IMR-90 (cell line): ENCODE data around the gene NAB2. TPM values are rescaled to one million over a fixed set of nuclear protein-coding genes. Genes with fewer than 3 reads are reported as not detected.

Experiments used
- ATAC-seq: fragments of 200-7000 bp; cut with Tn5 transposase; 2 replicates; pipeline ENCODE4 v1.9.1; 2020; ENCODE audit warnings: low read depth, mild to moderate bottlenecking, moderate library complexity
- BruUV-seq: library from RNA; stranded (reverse); fragments of 400-500 nt; replicated peaks from 2 replicates; lab custom pipeline; 2021; lab: Mats Ljungman, UMichigan
- CTCF ChIA-PET: fragments of 300-600 bp; formaldehyde crosslinking; extraction: SDS; loops from one replicate; lab custom pipeline; 2021; ENCODE audit warnings: antibody characterized with exemption; lab: Yijun Ruan, JAX
- POLR2A ChIA-PET: fragments of 300-600 bp; sonication (Branson Sonifier 250); formaldehyde crosslinking; loops from one replicate; lab custom pipeline; 2022; ENCODE audit warnings: antibody characterized with exemption; ENCODE audit not compliant: unreplicated experiment; lab: Charles Lee
- DNase-seq: peaks from one replicate; pipeline ENCODE4 v3.0.0; 2013
- H2AFZ ChIP-seq: replicated peaks from 2 replicates; pipeline ENCODE3; 2013; ENCODE audit warnings: low read length, mild to moderate bottlenecking; ENCODE audit not compliant: poor library complexity
- H2AK5ac ChIP-seq: 2 replicates; pipeline ENCODE4 v1.6.1; 2013; ENCODE audit warnings: low read depth, low read length, inconsistent platforms
- H2AK9ac ChIP-seq: replicated peaks from 2 replicates; pipeline ENCODE3; 2013; ENCODE audit warnings: mild to moderate bottlenecking, low read depth, low read length, moderate library complexity; ENCODE audit not compliant: poor library complexity
- H2BK120ac ChIP-seq: 2 replicates; pipeline ENCODE4 v1.6.1; 2013; ENCODE audit warnings: low read depth, low read length, inconsistent platforms
- H2BK15ac ChIP-seq: 3 replicates; pipeline ENCODE4 v1.6.1; 2013; ENCODE audit warnings: low read depth, low read length, inconsistent platforms
- H2BK20ac ChIP-seq: 2 replicates; pipeline ENCODE4 v1.6.1; 2013; ENCODE audit warnings: low read depth, mild to moderate bottlenecking, inconsistent platforms, low read length, moderate library complexity
- H2BK5ac ChIP-seq: 2 replicates; pipeline ENCODE4 v1.6.1; 2013; ENCODE audit warnings: mild to moderate bottlenecking, low read depth, low read length, inconsistent platforms; ENCODE audit not compliant: poor library complexity, severe bottlenecking
- H3K14ac ChIP-seq: replicated peaks from 2 replicates; pipeline ENCODE4 v1.6.1; 2013; ENCODE audit warnings: low read depth, low read length, inconsistent platforms
- H3K18ac ChIP-seq: 2 replicates; pipeline ENCODE4 v1.6.1; 2013; ENCODE audit warnings: low read depth, low read length, control low read depth
- H3K23ac ChIP-seq: 2 replicates; pipeline ENCODE4 v1.6.1; 2013; ENCODE audit warnings: low read depth, low read length, inconsistent platforms
- H3K27ac ChIP-seq: 2 replicates; pipeline ENCODE4 v1.5.1; 2013; ENCODE audit warnings: mild to moderate bottlenecking, control low read depth, low read length; ENCODE audit not compliant: insufficient read depth
- H3K27me3 ChIP-seq: 2 replicates; pipeline ENCODE4 v1.6.1; 2013; ENCODE audit warnings: low read length; ENCODE audit not compliant: control insufficient read depth, insufficient read depth
- H3K36me3 ChIP-seq: 2 replicates; pipeline ENCODE4 v1.6.1; 2013; ENCODE audit warnings: low read length, mixed read lengths; ENCODE audit not compliant: control insufficient read depth, insufficient read depth
- H3K4ac ChIP-seq: 2 replicates; pipeline ENCODE4 v1.6.1; 2013; ENCODE audit warnings: low read depth, low read length, inconsistent platforms
- H3K4me1 ChIP-seq: 2 replicates; pipeline ENCODE4 v1.6.1; 2013; ENCODE audit warnings: low read length, mixed read lengths; ENCODE audit not compliant: control insufficient read depth, insufficient read depth
- H3K4me2 ChIP-seq: 2 replicates; pipeline ENCODE4 v1.6.1; 2013; ENCODE audit warnings: low read depth, mild to moderate bottlenecking, control low read depth, low read length, moderate library complexity
- H3K4me3 ChIP-seq: 2 replicates; pipeline ENCODE4 v1.5.1; 2013; ENCODE audit warnings: low read depth, mild to moderate bottlenecking, control low read depth, low read length, moderate library complexity; ENCODE audit not compliant: insufficient read depth
- H3K56ac ChIP-seq: 2 replicates; pipeline ENCODE4 v1.6.1; 2013; ENCODE audit warnings: low read length, inconsistent platforms; ENCODE audit not compliant: insufficient read depth; ENCODE audit errors: extremely low read depth
- H3K79me1 ChIP-seq, 2 experiments: 2 replicates each; pipeline ENCODE4 v1.6.1; 2013; ENCODE audit warnings: low read length in 2 of 2, inconsistent platforms in 1 of 2, low read depth in 1 of 2
- H3K9ac ChIP-seq: 2 replicates; pipeline ENCODE4 v1.6.1; 2013; ENCODE audit warnings: low read depth, low read length, control low read depth
- H3K9me1 ChIP-seq: 2 replicates; pipeline ENCODE4 v1.6.1; 2013; ENCODE audit warnings: low read length, inconsistent platforms; ENCODE audit not compliant: insufficient read depth
- H3K9me3 ChIP-seq: 2 replicates; pipeline ENCODE4 v1.6.1; 2013; ENCODE audit warnings: low read length; ENCODE audit not compliant: control insufficient read depth, insufficient read depth
- H4K20me1 ChIP-seq: 2 replicates; pipeline ENCODE4 v1.6.1; 2013; ENCODE audit warnings: low read length, inconsistent platforms; ENCODE audit not compliant: insufficient read depth
- H4K5ac ChIP-seq: 2 replicates; pipeline ENCODE4 v1.6.1; 2013; ENCODE audit warnings: mild to moderate bottlenecking, low read depth, low read length, control low read depth
- H4K8ac ChIP-seq, 2 experiments: 2 replicates each; pipeline ENCODE4 v1.6.1; 2013; ENCODE audit warnings: low read depth in 2 of 2, low read length in 2 of 2, control low read depth in 1 of 2, inconsistent platforms in 1 of 2
- H4K91ac ChIP-seq: 2 replicates; pipeline ENCODE4 v1.6.1; 2013; ENCODE audit warnings: low read depth, low read length, inconsistent platforms; ENCODE audit not compliant: insufficient read depth
- BHLHE40 ChIP-seq: fragments of 150-350 bp; IDR thresholded peaks from 2 replicates; pipeline ENCODE4 v1.6.1; 2016; ENCODE audit warnings: mild to moderate bottlenecking, low read depth, low read length
- CEBPB ChIP-seq: IDR thresholded peaks from 2 replicates; pipeline ENCODE4 v1.6.1; 2012; ENCODE audit warnings: low read depth, low read length, improper control_type of control experiment
- CHD1 ChIP-seq: IDR thresholded peaks from 2 replicates; pipeline ENCODE4 v1.6.1; 2012; ENCODE audit warnings: low read depth, low read length, improper control_type of control experiment
- FOS ChIP-seq: fragments of 150-350 bp; IDR thresholded peaks from 2 replicates; pipeline ENCODE4 v1.6.1; 2016; ENCODE audit warnings: low read depth, low read length
- MAFK ChIP-seq: IDR thresholded peaks from 2 replicates; pipeline ENCODE4 v1.6.1; 2012; ENCODE audit warnings: low read depth, low read length, improper control_type of control experiment
- MAZ ChIP-seq: IDR thresholded peaks from 2 replicates; pipeline ENCODE4 v1.6.1; 2012; ENCODE audit warnings: low read depth, mild to moderate bottlenecking, low read length, improper control_type of control experiment, moderate library complexity, borderline replicate concordance
- MXI1 ChIP-seq: IDR thresholded peaks from 2 replicates; pipeline ENCODE4 v1.6.1; 2012; ENCODE audit warnings: low read depth, mild to moderate bottlenecking, low read length, moderate library complexity, borderline replicate concordance
- NFE2L2 ChIP-seq: fragments of 150-350 bp; IDR thresholded peaks from 2 replicates; pipeline ENCODE4 v1.6.1; 2016; ENCODE audit warnings: low read depth, mild to moderate bottlenecking, low read length
- POLR2A ChIP-seq: IDR thresholded peaks from 2 replicates; pipeline ENCODE4 v1.6.1; 2012; ENCODE audit warnings: mild to moderate bottlenecking, low read depth, low read length
- RAD21 ChIP-seq: IDR thresholded peaks from 2 replicates; pipeline ENCODE4 v1.6.1; 2012; ENCODE audit warnings: low read length, improper control_type of control experiment
- RCOR1 ChIP-seq: IDR thresholded peaks from 2 replicates; pipeline ENCODE4 v1.6.1; 2012; ENCODE audit warnings: mild to moderate bottlenecking, low read length, improper control_type of control experiment; ENCODE audit not compliant: insufficient replicate concordance
- RFX5 ChIP-seq: IDR thresholded peaks from 2 replicates; pipeline ENCODE4 v1.8.0; 2012; ENCODE audit warnings: low read depth, mild to moderate bottlenecking, low read length, moderate library complexity
- SMC3 ChIP-seq: fragments of 150-350 bp; IDR thresholded peaks from 2 replicates; pipeline ENCODE4 v1.6.1; 2016; ENCODE audit warnings: low read depth, mild to moderate bottlenecking, antibody characterized with exemption, low read length, moderate library complexity
- WGBS, 2 experiments: methylation state at CpG; one replicate each; pipeline versions ENCODE4 v1.1.5 to v1.1.7; 2013; ENCODE audit warnings: missing lambda C conversion rate in 2 of 2; ENCODE audit not compliant: insufficient read length in 1 of 2; ENCODE audit errors: extremely low coverage in 2 of 2; 5-methylcytosine and 5-hydroxymethylcytosine counted together
- dilution Hi-C: fragments of 300-500 bp; cut with HindIII; formaldehyde crosslinking; loops from one replicate; pipeline ENCODE4 v1.14.3; 2018; ENCODE audit warnings: low sequenced_read_pairs; ENCODE audit not compliant: unreplicated experiment
- in situ Hi-C: fragments of 300-500 bp; cut with MboI; formaldehyde crosslinking; loops from 3 replicates; pipeline ENCODE4 v1.14.3; 2019; ENCODE audit warnings: low sequenced_read_pairs, inconsistent platforms, mixed read lengths
- intact Hi-C: fragments of 100-400 bp; cut with micrococcal nuclease; formaldehyde crosslinking; loops from 2 replicates; pipeline ENCODE4 v1.10.0; 2022
- polyA plus RNA-seq, 3 experiments: library from polyadenylated mRNA; depleted of rRNA; stranded (reverse); fragments of >200 nt; gene quantifications; 2 replicates each; pipeline ENCODE4 v1.2.3, GENCODE V29; 2012; ENCODE audit warnings: low replicate concordance in 1 of 3
- total RNA-seq: library from RNA; depleted of rRNA; stranded (reverse); fragments of >200 nt; gene quantifications from 2 replicates; pipeline ENCODE4 v1.2.3, GENCODE V29; 2012
- TF ChIP-seq, protein P1 (sequence below): fragments of 150-350 bp; IDR thresholded peaks from 2 replicates; pipeline ENCODE4 v1.6.1; 2016; ENCODE audit warnings: low read depth, mild to moderate bottlenecking, low read length, moderate library complexity, borderline replicate concordance
- TF ChIP-seq, protein P2 (sequence below): fragments of 150-350 bp; IDR thresholded peaks from 2 replicates; pipeline ENCODE4 v1.6.1; 2017; ENCODE audit warnings: mild to moderate bottlenecking, antibody characterized with exemption, low read length, low read depth
- TF ChIP-seq, protein P3 (sequence below): conservative IDR thresholded peaks from 2 replicates; pipeline ENCODE4 v1.5.1; 2012; ENCODE audit warnings: mild to moderate bottlenecking, low read depth, low read length, improper control_type of control experiment

NAB2 gene
- total and polyA plus RNA-seq, 2 of the 4 experiments (the other 2 are of a cell fraction): 65.1 to 68.8 TPM

DNA sequence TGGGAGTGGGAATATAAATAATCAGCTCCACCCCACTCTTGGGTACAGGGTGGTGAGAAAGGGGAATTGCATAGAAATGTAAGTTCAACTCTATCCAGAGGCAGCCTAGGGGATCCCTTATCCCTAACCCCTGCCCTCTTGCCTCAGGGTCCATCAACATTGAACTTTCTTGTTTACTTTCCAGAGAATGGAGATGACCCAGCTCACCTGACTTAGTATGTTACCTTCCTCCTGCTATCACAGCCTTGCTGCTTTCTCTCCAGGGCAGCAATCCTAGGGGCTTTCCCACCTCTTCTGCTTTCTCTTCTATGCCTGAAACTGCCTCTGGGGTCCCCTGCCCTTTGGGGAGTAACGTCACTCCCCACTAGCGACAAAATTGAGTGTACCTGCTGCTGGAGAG, 42.0 kb downstream of the NAB2 start:
- no peak for DNase-seq
- peak overlapping the region; percentile 99 for H3K9ac ChIP-seq
- no peaks in the 10 kb centered on the region for H3K9me3 ChIP-seq
- H3K56ac ChIP-seq: no peak overlapping the region
- peaks cover 61% of the 10 kb centered on the region for H4K20me1 ChIP-seq
- CTCF ChIA-PET: interaction anchor here (1.0 kb wide), 1 partner anchor 43 kb away, joined by 3 read pairs; no protein-coding TSS in a partner anchor
- H2BK120ac ChIP-seq: no peak overlapping the region
- dilution Hi-C loops: no loop called here
- no peak for TF ChIP-seq CEBPB
- TF ChIP-seq BHLHE40: no peak
- no peak for TF ChIP-seq SMC3
- no peak for TF ChIP-seq POLR2A
- TF ChIP-seq, protein P1, sequence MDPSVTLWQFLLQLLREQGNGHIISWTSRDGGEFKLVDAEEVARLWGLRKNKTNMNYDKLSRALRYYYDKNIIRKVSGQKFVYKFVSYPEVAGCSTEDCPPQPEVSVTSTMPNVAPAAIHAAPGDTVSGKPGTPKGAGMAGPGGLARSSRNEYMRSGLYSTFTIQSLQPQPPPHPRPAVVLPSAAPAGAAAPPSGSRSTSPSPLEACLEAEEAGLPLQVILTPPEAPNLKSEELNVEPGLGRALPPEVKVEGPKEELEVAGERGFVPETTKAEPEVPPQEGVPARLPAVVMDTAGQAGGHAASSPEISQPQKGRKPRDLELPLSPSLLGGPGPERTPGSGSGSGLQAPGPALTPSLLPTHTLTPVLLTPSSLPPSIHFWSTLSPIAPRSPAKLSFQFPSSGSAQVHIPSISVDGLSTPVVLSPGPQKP: no peak
- no peak for TF ChIP-seq NFE2L2
- TF ChIP-seq, protein P2, sequence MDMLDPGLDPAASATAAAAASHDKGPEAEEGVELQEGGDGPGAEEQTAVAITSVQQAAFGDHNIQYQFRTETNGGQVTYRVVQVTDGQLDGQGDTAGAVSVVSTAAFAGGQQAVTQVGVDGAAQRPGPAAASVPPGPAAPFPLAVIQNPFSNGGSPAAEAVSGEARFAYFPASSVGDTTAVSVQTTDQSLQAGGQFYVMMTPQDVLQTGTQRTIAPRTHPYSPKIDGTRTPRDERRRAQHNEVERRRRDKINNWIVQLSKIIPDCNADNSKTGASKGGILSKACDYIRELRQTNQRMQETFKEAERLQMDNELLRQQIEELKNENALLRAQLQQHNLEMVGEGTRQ: no peak
- no peak for TF ChIP-seq RCOR1
- no peak for TF ChIP-seq MAFK
- no peak for TF ChIP-seq CHD1
- no peak for TF ChIP-seq FOS
- no peak for TF ChIP-seq RAD21
- TF ChIP-seq MXI1: no peak
- TF ChIP-seq RFX5: no peak
- TF ChIP-seq, protein P3, sequence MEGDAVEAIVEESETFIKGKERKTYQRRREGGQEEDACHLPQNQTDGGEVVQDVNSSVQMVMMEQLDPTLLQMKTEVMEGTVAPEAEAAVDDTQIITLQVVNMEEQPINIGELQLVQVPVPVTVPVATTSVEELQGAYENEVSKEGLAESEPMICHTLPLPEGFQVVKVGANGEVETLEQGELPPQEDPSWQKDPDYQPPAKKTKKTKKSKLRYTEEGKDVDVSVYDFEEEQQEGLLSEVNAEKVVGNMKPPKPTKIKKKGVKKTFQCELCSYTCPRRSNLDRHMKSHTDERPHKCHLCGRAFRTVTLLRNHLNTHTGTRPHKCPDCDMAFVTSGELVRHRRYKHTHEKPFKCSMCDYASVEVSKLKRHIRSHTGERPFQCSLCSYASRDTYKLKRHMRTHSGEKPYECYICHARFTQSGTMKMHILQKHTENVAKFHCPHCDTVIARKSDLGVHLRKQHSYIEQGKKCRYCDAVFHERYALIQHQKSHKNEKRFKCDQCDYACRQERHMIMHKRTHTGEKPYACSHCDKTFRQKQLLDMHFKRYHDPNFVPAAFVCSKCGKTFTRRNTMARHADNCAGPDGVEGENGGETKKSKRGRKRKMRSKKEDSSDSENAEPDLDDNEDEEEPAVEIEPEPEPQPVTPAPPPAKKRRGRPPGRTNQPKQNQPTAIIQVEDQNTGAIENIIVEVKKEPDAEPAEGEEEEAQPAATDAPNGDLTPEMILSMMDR: no peak
- no peak for TF ChIP-seq MAZ
- H3K4me2 ChIP-seq: peak overlapping the region; percentile 96
- H3K14ac ChIP-seq: peak overlapping the region; percentile 94
- H3K4me3 ChIP-seq: peak overlapping the region; percentile 5; the same call in 1 of the 2 replicates
- H3K9me1 ChIP-seq: peaks cover 21% of the 10 kb centered on the region
- H4K91ac ChIP-seq: 0 out of 2 replicates have a peak overlapping the region, but pooled peaks have one; percentile 0
- H2AFZ ChIP-seq: no peak overlapping the region
- H2AK9ac ChIP-seq: peak overlapping the region; percentile 0
- H2BK5ac ChIP-seq: no peak overlapping the region
- H3K36me3 ChIP-seq: peaks cover 20% of the 10 kb centered on the region; the same call in 1 of the 2 replicates
- no peak overlapping the region; the same call in 2 of the 3 replicates for H2BK15ac ChIP-seq
- peak overlapping the region; percentile 89; the same call in 1 of the 2 replicates for H3K23ac ChIP-seq
- intact Hi-C loops: no loop called here
- H3K27me3 ChIP-seq: no peaks in the 10 kb centered on the region
- BruUV-seq: no TSS peak
- H4K8ac ChIP-seq: no peak overlapping the region
- no peak overlapping the region for H3K18ac ChIP-seq
- no peak overlapping the region for H2AK5ac ChIP-seq
- in situ Hi-C loops: no loop called here
- no peak overlapping the region for H2BK20ac ChIP-seq
- H3K27ac ChIP-seq: peak overlapping the region; percentile 100; the same call in 1 of the 2 replicates
- peaks cover 22 to 63% of the 10 kb centered on the region in 2 experiments; a peak in 3 of 4 replicates for H3K79me1 ChIP-seq
- ATAC-seq: no peak
- peak overlapping the region; percentile 75; the same call in 1 of the 2 replicates for H3K4ac ChIP-seq
- POLR2A ChIA-PET: no interaction called here
- H3K4me1 ChIP-seq: peaks cover 39% of the 10 kb centered on the region
- no CpG with 5 or more reads among the region's 2 CpGs for WGBS, 2 experiments
- H4K5ac ChIP-seq: no peak overlapping the region
